Prostate gland (tissue), 2 donors: Measurements from ENCODE around the gene LCORL.

Experiments
- POLR2A ChIP-seq: fragments of 450-650 bp; IDR thresholded peaks from one replicate; pipeline ENCODE4 v1.6.1; 2016; ENCODE audit warnings: antibody characterized with exemption, mild to moderate bottlenecking
- POLR2AphosphoS5 ChIP-seq: sonication (generic); formaldehyde crosslinking; IDR thresholded peaks from one replicate; pipeline ENCODE4 v1.6.1; 2017; ENCODE audit warnings: antibody characterized with exemption
- TF ChIP-seq, protein P1 (sequence below), 4 experiments: fragments of 200-600 bp in 2 of 4; fragments of 450-650 bp in 2 of 4; sonication (generic) in 2 of 4; IDR thresholded peaks; 1 replicate in 3 of 4; 2 replicates in 1 of 4; pipeline ENCODE4 v1.5.1; 2016 to 2019; ENCODE audit warnings: antibody characterized with exemption in 4 of 4, mild to moderate bottlenecking in 2 of 4, moderate library complexity in 2 of 4

DNA sequence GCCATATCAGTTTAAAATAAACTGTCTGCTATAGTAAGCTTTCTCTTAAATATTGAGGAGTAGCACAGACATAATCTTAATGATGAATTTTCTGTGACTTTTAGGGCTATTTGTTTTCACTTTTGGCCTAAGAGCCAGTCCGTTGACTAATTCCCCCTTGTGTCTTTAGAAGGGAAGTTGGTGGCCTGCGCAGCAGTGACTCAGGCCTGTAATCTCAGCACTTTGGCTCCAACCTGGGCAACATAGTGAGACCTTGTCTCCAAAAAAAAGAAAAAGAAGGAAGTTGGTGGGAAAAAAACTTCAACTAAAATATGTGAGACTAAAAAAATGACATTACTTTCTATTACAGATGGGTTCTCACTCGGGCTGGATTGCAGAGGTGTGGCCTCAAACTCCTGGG, 207.4 kb downstream of the LCORL start:
- TF ChIP-seq POLR2A: no peak
- TF ChIP-seq POLR2AphosphoS5: no peak
- TF ChIP-seq, protein P1, sequence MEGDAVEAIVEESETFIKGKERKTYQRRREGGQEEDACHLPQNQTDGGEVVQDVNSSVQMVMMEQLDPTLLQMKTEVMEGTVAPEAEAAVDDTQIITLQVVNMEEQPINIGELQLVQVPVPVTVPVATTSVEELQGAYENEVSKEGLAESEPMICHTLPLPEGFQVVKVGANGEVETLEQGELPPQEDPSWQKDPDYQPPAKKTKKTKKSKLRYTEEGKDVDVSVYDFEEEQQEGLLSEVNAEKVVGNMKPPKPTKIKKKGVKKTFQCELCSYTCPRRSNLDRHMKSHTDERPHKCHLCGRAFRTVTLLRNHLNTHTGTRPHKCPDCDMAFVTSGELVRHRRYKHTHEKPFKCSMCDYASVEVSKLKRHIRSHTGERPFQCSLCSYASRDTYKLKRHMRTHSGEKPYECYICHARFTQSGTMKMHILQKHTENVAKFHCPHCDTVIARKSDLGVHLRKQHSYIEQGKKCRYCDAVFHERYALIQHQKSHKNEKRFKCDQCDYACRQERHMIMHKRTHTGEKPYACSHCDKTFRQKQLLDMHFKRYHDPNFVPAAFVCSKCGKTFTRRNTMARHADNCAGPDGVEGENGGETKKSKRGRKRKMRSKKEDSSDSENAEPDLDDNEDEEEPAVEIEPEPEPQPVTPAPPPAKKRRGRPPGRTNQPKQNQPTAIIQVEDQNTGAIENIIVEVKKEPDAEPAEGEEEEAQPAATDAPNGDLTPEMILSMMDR (IDR thresholded peaks at IDR 0.05): no peak
